GM12875 (cell line): ENCODE data around the gene PPP2R5C.
"Not testable (repeated sequence)": the region's sequence is repeated elsewhere in the genome, so short reads cannot be mapped to it uniquely, and the experiment has no call there.

Experiments
- H3K4me3 ChIP-seq: one replicate; pipeline ENCODE4 v1.5.1; 2011; ENCODE audit warnings: low read depth, low read length, control low read depth
- CTCF ChIP-seq: IDR thresholded peaks from 2 replicates; pipeline ENCODE4 v1.5.1; 2011; ENCODE audit warnings: low read depth, mild to moderate bottlenecking, control low read depth, inconsistent platforms, low read length, moderate library complexity, borderline replicate concordance; ENCODE audit not compliant: insufficient read depth

PPP2R5C gene

DNA sequence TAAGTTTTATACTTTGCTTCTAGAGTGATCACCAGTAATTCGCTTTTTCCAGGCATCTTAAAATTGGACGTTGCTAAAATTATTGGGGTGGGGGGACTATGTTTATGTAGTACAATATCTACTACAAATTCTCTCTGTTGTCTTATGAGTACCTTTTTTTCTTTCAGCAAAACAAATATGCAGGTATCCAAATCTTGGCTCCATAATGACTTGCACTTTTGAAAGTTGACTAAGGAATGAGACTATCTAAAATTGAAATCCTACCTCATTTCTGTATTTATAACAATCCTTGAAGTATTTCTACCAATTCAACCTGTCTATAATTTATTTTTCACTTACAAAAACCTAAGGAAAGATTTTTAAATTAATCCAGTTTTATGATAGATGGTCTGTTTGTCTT, 205.2 kb downstream of the PPP2R5C start:
- H3K4me3 ChIP-seq: no peak overlapping the region
- no peak for TF ChIP-seq CTCF

GRCh38 chr14:101968186-101968585, 206.7 kb downstream of the PPP2R5C start:
- no peak overlapping the region for H3K4me3 ChIP-seq
- TF ChIP-seq CTCF: no peak

DNA sequence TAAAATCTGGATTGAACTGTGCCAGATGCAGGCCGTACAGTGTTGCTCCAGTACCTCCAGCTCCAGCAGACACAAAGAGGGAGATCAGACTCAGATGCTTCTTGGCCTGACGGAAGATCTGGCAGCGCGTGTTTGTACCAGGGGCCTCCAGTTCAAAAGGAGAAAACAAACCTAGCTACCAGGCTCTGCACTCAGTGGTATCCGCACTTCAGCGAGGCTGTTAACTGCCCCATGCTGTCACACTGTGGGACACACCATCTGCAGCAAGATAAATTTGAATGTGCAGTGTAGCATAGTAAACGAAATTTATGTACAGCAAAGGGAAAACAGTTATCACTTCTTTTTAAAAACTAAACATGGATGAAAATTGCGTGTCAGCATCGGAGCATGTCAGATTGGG, 208.0 kb downstream of the PPP2R5C start:
- TF ChIP-seq CTCF: no peak
- H3K4me3 ChIP-seq: no peak overlapping the region

- no peak overlapping the region for H3K4me3 ChIP-seq
- no peak for TF ChIP-seq CTCF
These were observed 209.4 kb downstream of the PPP2R5C start for GRCh38 chr14:101970830-101971400.

GRCh38 chr14:101971458-101971857, 209.9 kb downstream of the PPP2R5C start:
- not testable (repeated sequence) for H3K4me3 ChIP-seq

DNA sequence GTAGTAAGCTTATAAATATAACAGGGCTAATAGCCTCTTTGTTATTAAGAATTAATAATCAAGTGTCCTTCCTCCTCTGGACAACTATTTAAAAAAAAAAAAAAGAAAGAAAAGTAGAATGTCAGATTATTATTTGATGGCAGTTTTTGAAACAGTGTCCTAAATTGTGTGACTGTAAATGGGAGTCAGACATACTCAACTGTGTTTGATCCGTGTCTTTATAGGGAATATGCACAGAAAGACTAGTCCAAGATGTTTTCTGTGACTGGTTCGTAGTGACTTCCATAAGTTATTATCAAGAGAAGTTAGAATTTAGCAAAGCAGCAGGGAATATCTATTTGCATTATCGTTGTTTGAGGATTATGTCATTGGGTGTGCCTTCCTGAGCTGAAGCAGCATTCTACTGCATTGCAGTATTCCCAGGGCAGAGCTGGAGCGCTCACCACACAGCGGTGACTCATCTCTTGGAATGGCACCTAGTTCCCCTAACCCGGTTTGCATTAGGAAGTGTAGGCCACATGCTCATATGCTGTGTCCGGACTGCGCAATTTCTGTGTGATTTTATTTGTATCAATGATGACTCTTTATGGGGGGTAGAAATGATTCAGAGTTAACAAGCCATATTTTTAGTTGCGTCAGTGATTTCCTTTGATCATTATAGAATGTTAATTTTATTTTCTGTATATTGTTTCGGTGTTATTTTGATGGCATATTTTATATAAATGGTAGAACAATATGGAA, 210.8 kb downstream of the PPP2R5C start:
- TF ChIP-seq CTCF: no peak
- H3K4me3 ChIP-seq: no peak overlapping the region

GRCh38 chr14:101973356-101973755, 211.8 kb downstream of the PPP2R5C start:
- no peak overlapping the region for H3K4me3 ChIP-seq

More at GRCh38 chr14:101973356-101973755, 211.8 kb downstream of the PPP2R5C start:
- TF ChIP-seq CTCF: no peak
